Heart left ventricle (tissue), 16 donors: Measurements from ENCODE around the gene SMG1. TPM values are rescaled to one million over a fixed set of nuclear protein-coding genes. Genes with fewer than 3 reads are reported as not detected.

Experiments
- ATAC-seq, 4 donors: fragments of 200-7000 bp; cut with Tn5 transposase; one replicate each; pipeline ENCODE4 v1.9.1; 2020 to 2022; ENCODE audit warnings: moderate library complexity in 4 of 4, mild to moderate bottlenecking in 3 of 4, moderate number of reproducible peaks in 1 of 4
- DNase-seq, 5 donors: peaks; one replicate each; pipeline ENCODE4 v3.0.0-alpha.2; 2020
- H3K27ac ChIP-seq, 12 donors: fragments of 200-600 bp; sonication (generic) in 4 of 12; one replicate each; pipeline versions ENCODE4 v1.5.0 to v1.8.0; 2016 to 2022; ENCODE audit warnings: mild to moderate bottlenecking in 2 of 12
- H3K27me3 ChIP-seq, 9 donors: fragments of 200-600 bp; sonication (generic) in 2 of 9; one replicate each; pipeline versions ENCODE4 v1.5.1 to v1.8.0; 2016 to 2022; ENCODE audit warnings: mild to moderate bottlenecking in 3 of 9
- H3K36me3 ChIP-seq, 9 donors: fragments of 200-600 bp; sonication (generic) in 2 of 9; one replicate each; pipeline versions ENCODE4 v1.5.0 to v1.8.0; 2018 to 2022; ENCODE audit warnings: mild to moderate bottlenecking in 2 of 9
- H3K4me1 ChIP-seq, 12 donors: fragments of 200-600 bp; sonication (generic) in 4 of 12; one replicate each; pipeline versions ENCODE4 v1.5.0 to v1.8.0; 2016 to 2022; ENCODE audit warnings: mild to moderate bottlenecking in 3 of 12
- H3K4me3 ChIP-seq, 12 donors: fragments of 200-600 bp; sonication (generic) in 4 of 12; one replicate each; pipeline versions ENCODE4 v1.5.0 to v1.8.0; 2017 to 2022; ENCODE audit warnings: mild to moderate bottlenecking in 9 of 12, moderate library complexity in 4 of 12
- H3K9me3 ChIP-seq, 12 donors: fragments of 200-600 bp; sonication (generic) in 4 of 12; one replicate each; pipeline versions ENCODE4 v1.5.0 to v1.8.0; 2016 to 2022; ENCODE audit warnings: mild to moderate bottlenecking in 1 of 12
- CTCF ChIP-seq, 12 donors: fragments of 200-600 bp; sonication (generic) in 4 of 12; IDR thresholded peaks; one replicate each; pipeline versions ENCODE4 v1.5.0 to v1.8.0; 2018 to 2022; ENCODE audit warnings: antibody characterized with exemption in 12 of 12, mild to moderate bottlenecking in 5 of 12
- POLR2A ChIP-seq, 2 donors: fragments of 450-650 bp; IDR thresholded peaks; one replicate each; pipeline ENCODE4 v1.6.1; 2017; ENCODE audit warnings: antibody characterized with exemption in 2 of 2, mild to moderate bottlenecking in 2 of 2, moderate library complexity in 2 of 2
- WGBS, 4 donors: extraction: QIAGEN DNeasy Blood & Tissue Kit in 2 of 4; methylation state at CpG; one replicate each; pipeline versions ENCODE4 v1.1.5 to v1.1.7; 2013 to 2018; 5-methylcytosine and 5-hydroxymethylcytosine counted together
- intact Hi-C, 10 donors: fragments of 100-400 bp; cut with DNase I; formaldehyde crosslinking; loops; one replicate each; pipeline versions ENCODE4 v1.11.1 to v1.14.2; 2022
- polyA plus RNA-seq, 2 donors: library from polyadenylated mRNA; stranded (reverse); fragments of 200-250 nt; gene quantifications; one replicate each; pipeline ENCODE4 v1.2.3, GENCODE V29; 2013
- total RNA-seq, 9 donors: library from RNA; depleted of rRNA in 2 of 9; stranded (reverse); fragments of >200 nt in 2 of 9; fragmentation: NEBNext Ultra II Directional in 3 of 9; extraction: Animal tissue kit (Norgen Biotek cat#: 25700) in 3 of 9; gene quantifications; one replicate each; pipeline versions ENCODE4 v1.1.0 to v1.2.4, GENCODE V29; 2016 to 2023
- donor health status: ischemic (EF 13 %, LVEDD 7.1; RV severe dilation, severe dysfunction).
- donor health status: healthy with polysubstance abuse.
- donor health status: DM: no; HTN: yes; CAD: no.
- donor health status: DM: no; HTN: no; CAD: no.
- donor health status: ischemic (EF 25% LVEDD 6.9; RV normal size, moderate dysfunction).
- donor health status: ischemic (EF 25% LVEDD 5.7; RV mildly dilated, moderate dysfunction).
- donor health status: healthy.
- donor health status: DM: yes; HTN: yes; CAD: no.
- donor health status: ischemic (EF 35%, LVEDD 5.7; RV mildly dilated, moderate dysfunction).
- donor health status: nonischemic (EF 11% LVEDD 7.7; RV severe dilation, severe dysfunction).
- donor health status: DM: yes; HTN: yes; CAD: no.
- donor health status: PGD.
- donor health status: ischemic (EF 29% LVEDD 5.4; RV normal size, mild dysfunction).
- donor health status: nonischemic (EF 23%, LVEDD 6.1; RV moderate dilation, normal function).

SMG1 gene
- total and polyA plus RNA-seq, 11 donors, result 15.9 to 78.0 (median 46.8) TPM

- 66 to 75% (median 69%) methylated on average over 4 of the region's 4 CpGs for WGBS, 4 donors
- Histone ChIP-seq H3K27ac (no peak overlapping the region), H3K4me3 (no peak overlapping the region), H3K36me3 (peaks cover 7 to 100% (median 100%) of the 10 kb centered on the region in 9 donors), H3K27me3 (no peaks in the 10 kb centered on the region), H3K4me1 (no peaks in the 10 kb centered on the region), H3K9me3 (no peaks in the 10 kb centered on the region)
- intact Hi-C loops, result no loop called here
- DNase-seq (no peak), ATAC-seq (no peak)
- TF ChIP-seq CTCF (IDR thresholded peaks at IDR 0.05), result no peak
- no peak for TF ChIP-seq POLR2A (IDR thresholded peaks at IDR 0.05)
Measured at GRCh38 chr16:18834864-18835263, 91.3 kb downstream of the SMG1 start.

GRCh38 chr16:18833707-18834505 is 92.3 kb downstream of the SMG1 start:
- intact Hi-C loops, result no loop called here

GRCh38 chr16:18832613-18833012 is 93.6 kb downstream of the SMG1 start:
- intact Hi-C loops, result no loop called here
- H3K4me1 ChIP-seq, result no peaks in the 10 kb centered on the region
- DNase-seq (no peak), ATAC-seq (no peak)
- H3K4me3 ChIP-seq, result no peak overlapping the region
- H3K36me3 ChIP-seq, result peaks cover 7 to 100% (median 100%) of the 10 kb centered on the region in 9 donors
- 87 to 95% (median 93%) methylated on average over 8 of the region's 8 CpGs for WGBS, 4 donors
- H3K27me3 ChIP-seq, result no peaks in the 10 kb centered on the region
- H3K9me3 ChIP-seq, result no peaks in the 10 kb centered on the region
- no peak for TF ChIP-seq POLR2A (IDR thresholded peaks at IDR 0.05)
- TF ChIP-seq CTCF (IDR thresholded peaks at IDR 0.05), result no peak
- no peak overlapping the region for H3K27ac ChIP-seq

More at GRCh38 chr16:18833707-18834505, 92.3 kb downstream of the SMG1 start:
- peaks cover 7 to 100% (median 100%) of the 10 kb centered on the region in 9 donors for H3K36me3 ChIP-seq
- no peaks in the 10 kb centered on the region for H3K4me1 ChIP-seq
- ATAC-seq (no peak), DNase-seq (no peak)
- no peak overlapping the region for H3K27ac ChIP-seq
- H3K27me3 ChIP-seq, result no peaks in the 10 kb centered on the region
- no peaks in the 10 kb centered on the region for H3K9me3 ChIP-seq
- no peak for TF ChIP-seq CTCF (IDR thresholded peaks at IDR 0.05)
- no peak for TF ChIP-seq POLR2A (IDR thresholded peaks at IDR 0.05)
- H3K4me3 ChIP-seq, result no peak overlapping the region
- 91 to 94% (median 93%) methylated on average over 9 of the region's 9 CpGs for WGBS, 4 donors

GRCh38 chr16:18832006-18832405 is 94.2 kb downstream of the SMG1 start:
- Histone ChIP-seq H3K27me3 (no peaks in the 10 kb centered on the region), H3K9me3 (no peaks in the 10 kb centered on the region), H3K27ac (no peak overlapping the region), H3K4me1 (no peaks in the 10 kb centered on the region), H3K4me3 (no peak overlapping the region), H3K36me3 (peaks cover 7 to 100% (median 98%) of the 10 kb centered on the region in 9 donors)
- no peak for ATAC-seq
- intact Hi-C loops, result no loop called here
- DNase-seq, result no peak
- TF ChIP-seq CTCF (IDR thresholded peaks at IDR 0.05) (no peak), POLR2A (IDR thresholded peaks at IDR 0.05) (no peak)
- 60 to 77% (median 74%) methylated on average over 2 of the region's 2 CpGs for WGBS, 4 donors
